ENCODE measurements around the gene RBM24.

GRCh38 chr6:17303444-17303843, 22.3 kb downstream of the RBM24 start:
- TF ChIP-seq CTCF (IDR thresholded peaks at IDR 0.05) (no peak), POLR2A (IDR thresholded peaks at IDR 0.05) (no peak)

Data from lower leg skin (tissue), 3 donors.